Heart right ventricle (tissue), 16 donors: ENCODE results near the gene LMTK2. TPM values are rescaled to one million over a fixed set of nuclear protein-coding genes. Genes with fewer than 3 reads are reported as not detected.

ENCODE experiments used
- ATAC-seq, 8 donors: fragments of 200-7000 bp; cut with Tn5 transposase; one replicate each; pipeline ENCODE4 v1.9.1; 2020; ENCODE audit warnings: mild to moderate bottlenecking in 8 of 8, moderate library complexity in 8 of 8, moderate number of reproducible peaks in 1 of 8
- DNase-seq, 2 donors: peaks; one replicate each; pipeline ENCODE4 v3.0.0-alpha.2; 2020
- H3K27ac ChIP-seq, 10 donors: fragments of 200-600 bp; sonication (generic) in 2 of 10; one replicate each; pipeline versions ENCODE4 v1.5.0 to v1.8.0; 2020 to 2022; ENCODE audit warnings: mild to moderate bottlenecking in 3 of 10
- H3K27me3 ChIP-seq, 7 donors: fragments of 200-600 bp; one replicate each; pipeline ENCODE4 v1.8.0; 2021 to 2022; ENCODE audit warnings: mild to moderate bottlenecking in 2 of 7
- H3K36me3 ChIP-seq, 9 donors: fragments of 200-600 bp; sonication (generic) in 1 of 9; one replicate each; pipeline versions ENCODE4 v1.5.0 to v1.8.0; 2020 to 2022; ENCODE audit warnings: mild to moderate bottlenecking in 2 of 9
- H3K4me1 ChIP-seq, 9 donors: fragments of 200-600 bp; sonication (generic) in 1 of 9; one replicate each; pipeline versions ENCODE4 v1.5.0 to v1.8.0; 2020 to 2022; ENCODE audit warnings: mild to moderate bottlenecking in 4 of 9
- H3K4me3 ChIP-seq, 10 donors: fragments of 200-600 bp; sonication (generic) in 2 of 10; one replicate each; pipeline versions ENCODE4 v1.5.0 to v1.8.0; 2020 to 2022; ENCODE audit warnings: mild to moderate bottlenecking in 7 of 10, moderate library complexity in 2 of 10
- H3K9me3 ChIP-seq, 11 donors: fragments of 200-600 bp in 10 of 11; sonication (generic) in 2 of 11; one replicate each; pipeline versions ENCODE4 v1.5.0 to v1.8.0; 2013 to 2022; ENCODE audit warnings: mild to moderate bottlenecking in 2 of 11, control low read depth in 1 of 11, moderate library complexity in 1 of 11
- CTCF ChIP-seq, 9 donors: fragments of 200-600 bp; sonication (generic) in 2 of 9; IDR thresholded peaks; one replicate each; pipeline versions ENCODE4 v1.5.0 to v1.8.0; 2021 to 2022; ENCODE audit warnings: antibody characterized with exemption in 9 of 9, mild to moderate bottlenecking in 5 of 9, moderate library complexity in 1 of 9
- WGBS, 2 donors: extraction: QIAGEN DNeasy Blood & Tissue Kit; methylation state at CpG; one replicate each; pipeline ENCODE4 v1.1.7; 2013; ENCODE audit warnings: inconsistent platforms in 1 of 2; 5-methylcytosine and 5-hydroxymethylcytosine counted together
- intact Hi-C, 10 donors: fragments of 100-400 bp; cut with DNase I; formaldehyde crosslinking; loops; one replicate each; pipeline versions ENCODE4 v1.11.1 to v1.14.2; 2022
- polyA plus RNA-seq, 2 donors: library from polyadenylated mRNA; stranded (reverse); fragments of 200-250 nt; gene quantifications; one replicate each; pipeline ENCODE4 v1.2.3, GENCODE V29; 2013
- total RNA-seq, 10 donors: library from RNA; stranded (reverse); fragmentation: NEBNext Ultra II Directional in 3 of 10; extraction: Animal tissue kit (Norgen Biotek cat#: 25700) in 3 of 10; gene quantifications; one replicate each; pipeline versions ENCODE4 v1.2.1 to v1.2.4, GENCODE V29; 2021 to 2023
- donor health status: Arrhythmogenic right ventricular cardiomyopathy.
- donor health status: ischemic (EF 13 %, LVEDD 7.1; RV severe dilation, severe dysfunction).
- donor health status: healthy with polysubstance abuse.
- donor health status: DM: no; HTN: yes; CAD: no.
- donor health status: DM: no; HTN: no; CAD: no.
- donor health status: ischemic (EF 25% LVEDD 6.9; RV normal size, moderate dysfunction).
- donor health status: ischemic (EF 25% LVEDD 5.7; RV mildly dilated, moderate dysfunction).
- donor health status: healthy.
- donor health status: DM: yes; HTN: yes; CAD: no.
- donor health status: Ischemic cardiomyopathy.
- donor health status: ischemic (EF 35%, LVEDD 5.7; RV mildly dilated, moderate dysfunction).
- donor health status: nonischemic (EF 11% LVEDD 7.7; RV severe dilation, severe dysfunction).
- donor health status: DM: yes; HTN: yes; CAD: no.
- donor health status: PGD.
- donor health status: ischemic (EF 29% LVEDD 5.4; RV normal size, mild dysfunction).
- donor health status: nonischemic (EF 23%, LVEDD 6.1; RV moderate dilation, normal function).

The LMTK2 gene
- total and polyA plus RNA-seq, 12 donors: 2.9 to 50.2 (median 27.0) TPM

- intact Hi-C loops: loop anchor here in 5 of 10 donors (2.0 to 10.0 kb wide), 5 partner anchors 34 to 223 kb away; partner anchors contain the start of genes BRI3 (in 2 of the 5) and BAIAP2L1 (in 1 of the 5)
- TF ChIP-seq CTCF (IDR thresholded peaks at IDR 0.05): no peak
- DNase-seq: no peak
- Histone ChIP-seq H3K4me3 (no peak overlapping the region), H3K27ac (peak overlapping the region in 9 of 10 donors; percentile 11 to 91 (median 83)), H3K9me3 (no peaks in the 10 kb centered on the region), H3K27me3 (no peaks in the 10 kb centered on the region), H3K4me1 (peaks cover 6 to 83% (median 63%) of the 10 kb centered on the region in 9 donors), H3K36me3 (peaks cover 0 to 38% (median 14%) of the 10 kb centered on the region in 9 donors)
- WGBS, 2 donors: 93 to 94% methylated on average over 12 of the region's 12 CpGs
- no peak for ATAC-seq
Observed at GRCh38 chr7:98248156-98248555, 141.5 kb downstream of the LMTK2 start.

GRCh38 chr7:98249106-98249505, 142.4 kb downstream of the LMTK2 start:
- WGBS, 2 donors: 60 to 68% methylated on average over 6 of the region's 6 CpGs
- H3K27me3 ChIP-seq: no peaks in the 10 kb centered on the region
- peak overlapping the region; percentile 50 to 93 (median 84) for H3K27ac ChIP-seq
- no peaks in the 10 kb centered on the region for H3K9me3 ChIP-seq
- peak overlapping the region in 1 of 10 donors; percentile 16 for H3K4me3 ChIP-seq
- ATAC-seq (peak in 5 of 8 donors; percentile 5 to 48 (median 37)), DNase-seq (peak in 1 of 2 donors; percentile 41)
- H3K36me3 ChIP-seq: peaks cover 0 to 28% (median 4%) of the 10 kb centered on the region in 9 donors
- TF ChIP-seq CTCF (IDR thresholded peaks at IDR 0.05): no peak
- intact Hi-C loops: loop anchor here in 5 of 10 donors (2.0 to 10.0 kb wide), 5 partner anchors 33 to 224 kb away; partner anchors contain the start of genes BRI3 (in 2 of the 5) and BAIAP2L1 (in 1 of the 5)
- peaks cover 6 to 86% (median 66%) of the 10 kb centered on the region in 9 donors for H3K4me1 ChIP-seq

GRCh38 chr7:98250789-98251188, 144.1 kb downstream of the LMTK2 start:
- no peak for TF ChIP-seq CTCF (IDR thresholded peaks at IDR 0.05)
- intact Hi-C loops: no loop called here
- DNase-seq (no peak), ATAC-seq (no peak)
- Histone ChIP-seq H3K27me3 (no peaks in the 10 kb centered on the region), H3K4me3 (peak overlapping the region in 9 of 10 donors; percentile 75 to 97 (median 90)), H3K9me3 (no peaks in the 10 kb centered on the region), H3K36me3 (peaks cover 0 to 14% (median 0%) of the 10 kb centered on the region in 9 donors), H3K4me1 (peaks cover 4 to 76% (median 56%) of the 10 kb centered on the region in 9 donors), H3K27ac (peak overlapping the region; percentile 20 to 93 (median 88))
- WGBS, 2 donors: 49 to 57% methylated on average over 3 of the region's 3 CpGs

GRCh38 chr7:98251231-98251600, 144.6 kb downstream of the LMTK2 start:
- Histone ChIP-seq H3K4me3 (peak overlapping the region; percentile 75 to 97 (median 90)), H3K36me3 (peaks cover 0 to 14% (median 0%) of the 10 kb centered on the region in 9 donors), H3K9me3 (no peaks in the 10 kb centered on the region), H3K27me3 (no peaks in the 10 kb centered on the region), H3K4me1 (peaks cover 4 to 72% (median 52%) of the 10 kb centered on the region in 9 donors), H3K27ac (peak overlapping the region; percentile 20 to 93 (median 88))
- intact Hi-C loops: no loop called here
- ATAC-seq: peak in 6 of 8 donors; percentile 2 to 37 (median 12)
- 25 to 28% methylated on average over 9 of the region's 9 CpGs for WGBS, 2 donors
- TF ChIP-seq CTCF (IDR thresholded peaks at IDR 0.05): no peak
- DNase-seq: no peak
